ENCODE results near the gene MRPL9.
"Not testable (repeated sequence)": the region's sequence is repeated elsewhere in the genome, so short reads cannot be mapped to it uniquely, and the experiment has no call there.

The MRPL9 gene

GRCh38 chr1:151768351-151769066 lies 5.2 kb upstream of the MRPL9 start:
- not testable (repeated sequence) for H3K9me3 ChIP-seq (ENCODE audit: control insufficient read depth in 2 of 2, low read length in 2 of 2); H3K27ac ChIP-seq (ENCODE audit: low read length)

DNA sequence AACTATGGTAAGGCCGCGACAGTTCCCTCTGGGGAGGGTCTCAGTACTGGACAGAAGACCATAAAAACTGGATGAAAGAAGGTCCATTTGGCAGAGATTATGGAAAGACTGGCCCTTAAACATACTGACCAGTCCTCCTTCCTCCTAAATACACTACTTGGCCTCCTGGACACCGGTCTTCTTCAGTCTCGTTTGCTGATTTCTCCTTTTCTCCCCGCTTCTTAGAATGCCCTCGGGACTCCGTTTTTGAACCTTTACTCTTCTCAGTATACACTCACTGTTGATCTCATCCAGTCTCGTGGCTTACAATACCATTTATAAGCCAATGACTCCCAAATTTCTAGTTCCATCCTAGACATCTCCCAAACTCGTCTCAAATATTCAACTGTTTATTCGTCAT lies 694 bp upstream of the MRPL9 start:
- Histone ChIP-seq H3K27me3 (ENCODE audit: control insufficient read depth in 1 of 2, insufficient read depth in 2 of 2, low read length in 2 of 2) (no peaks in the 10 kb centered on the region), H3K27ac (ENCODE audit: low read length) (peak overlapping the region; percentile 94), H3K4me1 (ENCODE audit: control insufficient read depth, insufficient read depth, low read length) (peaks cover 10% of the 10 kb centered on the region), H3K9ac (ENCODE audit: low read length in 2 of 2) (peak overlapping the region; percentile 92 to 97), H3K9me3 (ENCODE audit: control insufficient read depth in 2 of 2, low read length in 2 of 2) (no peaks in the 10 kb centered on the region), H3K36me3 (ENCODE audit: control insufficient read depth in 2 of 2, insufficient read depth in 2 of 2, low read length in 2 of 2) (peaks cover 15 to 21% of the 10 kb centered on the region in 2 donors), H3K4me3 (ENCODE audit: low read length in 2 of 2) (peak overlapping the region; percentile 90 to 93)

More at GRCh38 chr1:151768351-151769066, 5.2 kb upstream of the MRPL9 start:
- H3K27me3 ChIP-seq (ENCODE audit: control insufficient read depth in 1 of 2, insufficient read depth in 2 of 2, low read length in 2 of 2); H3K9ac ChIP-seq (ENCODE audit: low read length in 2 of 2); H3K4me1 ChIP-seq (ENCODE audit: control insufficient read depth, insufficient read depth, low read length); H3K36me3 ChIP-seq (ENCODE audit: control insufficient read depth in 2 of 2, insufficient read depth in 2 of 2, low read length in 2 of 2); H3K4me3 ChIP-seq (ENCODE audit: low read length in 2 of 2): not testable (repeated sequence)

DNA sequence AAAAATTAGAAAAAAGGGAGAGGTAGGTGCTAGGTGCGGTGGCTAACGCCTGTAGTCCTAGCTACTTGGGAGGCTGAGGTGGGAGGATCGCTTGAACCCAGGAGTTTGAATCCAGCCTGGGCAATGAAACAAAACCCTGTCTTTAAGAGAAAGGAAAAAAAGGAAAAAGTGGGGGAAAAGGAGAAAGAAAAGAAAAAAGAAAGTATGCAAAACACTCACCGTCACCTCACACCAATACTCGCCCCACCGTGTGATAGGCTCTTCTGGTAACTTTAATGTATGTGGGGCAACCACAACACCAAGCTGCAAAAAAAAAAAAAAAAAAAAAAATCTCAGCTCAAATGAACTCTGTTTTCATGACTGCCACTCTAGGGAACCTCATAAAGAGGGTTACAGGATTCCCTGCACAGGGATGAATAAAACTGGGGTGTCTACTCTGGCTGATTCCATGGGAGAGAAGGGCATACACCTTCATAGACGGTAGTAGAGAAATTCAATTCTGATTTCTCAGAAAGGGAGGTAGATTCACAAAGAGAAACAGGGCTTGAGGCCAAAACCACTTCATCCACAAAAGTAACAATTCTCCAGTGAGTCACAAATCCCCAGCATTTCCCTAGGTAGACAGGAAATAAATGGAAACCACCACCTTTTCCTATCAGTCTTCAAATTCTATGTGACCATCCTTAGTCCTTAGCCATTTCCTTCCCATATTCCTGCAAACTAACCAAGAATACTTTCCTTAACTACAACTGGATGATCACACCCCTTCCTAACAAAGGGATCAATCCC lies 2.5 kb downstream of the MRPL9 start:
- H3K27me3 ChIP-seq (ENCODE audit: control insufficient read depth in 1 of 2, insufficient read depth in 2 of 2, low read length in 2 of 2) = no peaks in the 10 kb centered on the region
- no peak overlapping the region for H3K4me3 ChIP-seq (ENCODE audit: low read length in 2 of 2)
- H3K36me3 ChIP-seq (ENCODE audit: control insufficient read depth in 2 of 2, insufficient read depth in 2 of 2, low read length in 2 of 2) = peaks cover 28 to 38% of the 10 kb centered on the region in 2 donors
- H3K9me3 ChIP-seq (ENCODE audit: control insufficient read depth in 2 of 2, low read length in 2 of 2) = no peaks in the 10 kb centered on the region
- no peak overlapping the region for H3K27ac ChIP-seq (ENCODE audit: low read length)
- H3K4me1 ChIP-seq (ENCODE audit: control insufficient read depth, insufficient read depth, low read length) = peaks cover 10% of the 10 kb centered on the region
- H3K9ac ChIP-seq (ENCODE audit: low read length in 2 of 2) = no peak overlapping the region

DNA sequence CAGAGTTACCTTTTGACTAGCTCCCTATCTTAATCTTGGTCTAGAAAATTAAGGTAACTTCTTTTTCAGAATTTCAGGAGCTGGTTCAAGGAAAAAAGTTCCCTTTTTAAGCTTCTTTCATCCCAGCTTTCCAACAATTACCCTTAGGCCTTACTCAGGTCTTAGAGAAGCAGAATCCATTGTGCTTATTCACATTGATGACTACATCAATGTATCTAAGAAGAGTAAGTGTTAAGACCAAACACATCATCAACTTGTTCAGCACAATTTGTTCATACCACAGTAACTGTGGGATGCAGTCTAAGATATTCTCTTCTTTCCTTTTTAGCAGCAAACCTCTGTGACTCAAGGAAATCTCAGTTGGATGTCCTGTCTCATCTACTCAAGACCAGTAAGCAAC lies 4.1 kb downstream of the MRPL9 start:
- no peaks in the 10 kb centered on the region for H3K27me3 ChIP-seq (ENCODE audit: control insufficient read depth in 1 of 2, insufficient read depth in 2 of 2, low read length in 2 of 2)
- H3K9me3 ChIP-seq (ENCODE audit: control insufficient read depth in 2 of 2, low read length in 2 of 2) = no peaks in the 10 kb centered on the region
- H3K9ac ChIP-seq (ENCODE audit: low read length in 2 of 2) = no peak overlapping the region
- H3K36me3 ChIP-seq (ENCODE audit: control insufficient read depth in 2 of 2, insufficient read depth in 2 of 2, low read length in 2 of 2) = peaks cover 32 to 44% of the 10 kb centered on the region in 2 donors
- H3K4me1 ChIP-seq (ENCODE audit: control insufficient read depth, insufficient read depth, low read length) = peaks cover 9% of the 10 kb centered on the region
- H3K27ac ChIP-seq (ENCODE audit: low read length) = no peak overlapping the region
- H3K4me3 ChIP-seq (ENCODE audit: low read length in 2 of 2) = no peak overlapping the region

DNA sequence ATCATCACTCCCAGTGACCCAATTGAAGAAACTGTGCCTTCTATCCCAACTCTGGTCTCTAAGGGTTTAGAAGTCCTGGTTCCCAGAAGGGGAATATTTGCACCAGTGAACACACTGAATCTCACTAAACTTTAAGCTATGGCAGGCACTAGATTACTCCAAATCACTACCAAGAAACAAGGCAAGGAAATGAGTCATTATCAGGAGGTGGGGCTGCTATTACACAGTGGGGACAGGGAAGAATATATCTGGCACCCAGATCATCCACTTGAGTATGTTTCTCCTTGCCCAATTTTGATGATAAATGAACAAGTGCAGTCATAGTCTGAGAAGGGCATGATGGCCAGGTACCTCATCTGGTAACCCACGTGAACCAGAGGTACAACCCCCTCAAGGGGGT lies 7.0 kb downstream of the MRPL9 start:
- H3K36me3 ChIP-seq (ENCODE audit: control insufficient read depth in 2 of 2, insufficient read depth in 2 of 2, low read length in 2 of 2) = peaks cover 32 to 37% of the 10 kb centered on the region in 2 donors
- no peaks in the 10 kb centered on the region for H3K9me3 ChIP-seq (ENCODE audit: control insufficient read depth in 2 of 2, low read length in 2 of 2)

DNA sequence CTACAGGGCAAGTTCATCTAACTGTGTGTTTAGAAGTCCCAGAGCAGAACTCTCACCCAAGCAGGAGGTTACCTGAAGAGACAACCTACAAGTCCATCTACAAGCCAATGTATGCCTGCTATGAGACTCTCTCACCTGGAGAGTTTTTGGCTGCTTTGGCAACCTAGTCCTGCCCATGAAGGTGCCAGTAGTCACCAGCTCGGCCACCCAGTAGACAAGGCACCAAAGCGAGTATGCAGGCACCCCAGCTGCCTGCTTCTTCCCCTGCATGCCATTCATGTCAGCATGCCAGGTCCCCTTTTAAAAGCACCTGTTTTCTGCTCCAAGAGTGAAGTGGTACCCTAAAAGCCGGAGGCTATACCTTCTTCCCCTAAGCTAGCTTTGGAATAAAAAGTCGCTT lies 21.8 kb downstream of the MRPL9 start:
- H3K9me3 ChIP-seq (ENCODE audit: control insufficient read depth in 2 of 2, low read length in 2 of 2) = no peaks in the 10 kb centered on the region
- no peaks in the 10 kb centered on the region for H3K4me1 ChIP-seq (ENCODE audit: control insufficient read depth, insufficient read depth, low read length)
- no peaks in the 10 kb centered on the region for H3K36me3 ChIP-seq (ENCODE audit: control insufficient read depth in 2 of 2, insufficient read depth in 2 of 2, low read length in 2 of 2)
- H3K27me3 ChIP-seq (ENCODE audit: control insufficient read depth in 1 of 2, insufficient read depth in 2 of 2, low read length in 2 of 2) = no peaks in the 10 kb centered on the region
- H3K4me3 ChIP-seq (ENCODE audit: low read length in 2 of 2) = no peak overlapping the region
- no peak overlapping the region for H3K27ac ChIP-seq (ENCODE audit: low read length)
- H3K9ac ChIP-seq (ENCODE audit: low read length in 2 of 2) = no peak overlapping the region

More for the DNA sequence above, 7.0 kb downstream of the MRPL9 start:
- no peak overlapping the region for H3K27ac ChIP-seq (ENCODE audit: low read length)
- H3K4me3 ChIP-seq (ENCODE audit: low read length in 2 of 2) = no peak overlapping the region
- no peaks in the 10 kb centered on the region for H3K4me1 ChIP-seq (ENCODE audit: control insufficient read depth, insufficient read depth, low read length)
- no peak overlapping the region for H3K9ac ChIP-seq (ENCODE audit: low read length in 2 of 2)
- no peaks in the 10 kb centered on the region for H3K27me3 ChIP-seq (ENCODE audit: control insufficient read depth in 1 of 2, insufficient read depth in 2 of 2, low read length in 2 of 2)

DNA sequence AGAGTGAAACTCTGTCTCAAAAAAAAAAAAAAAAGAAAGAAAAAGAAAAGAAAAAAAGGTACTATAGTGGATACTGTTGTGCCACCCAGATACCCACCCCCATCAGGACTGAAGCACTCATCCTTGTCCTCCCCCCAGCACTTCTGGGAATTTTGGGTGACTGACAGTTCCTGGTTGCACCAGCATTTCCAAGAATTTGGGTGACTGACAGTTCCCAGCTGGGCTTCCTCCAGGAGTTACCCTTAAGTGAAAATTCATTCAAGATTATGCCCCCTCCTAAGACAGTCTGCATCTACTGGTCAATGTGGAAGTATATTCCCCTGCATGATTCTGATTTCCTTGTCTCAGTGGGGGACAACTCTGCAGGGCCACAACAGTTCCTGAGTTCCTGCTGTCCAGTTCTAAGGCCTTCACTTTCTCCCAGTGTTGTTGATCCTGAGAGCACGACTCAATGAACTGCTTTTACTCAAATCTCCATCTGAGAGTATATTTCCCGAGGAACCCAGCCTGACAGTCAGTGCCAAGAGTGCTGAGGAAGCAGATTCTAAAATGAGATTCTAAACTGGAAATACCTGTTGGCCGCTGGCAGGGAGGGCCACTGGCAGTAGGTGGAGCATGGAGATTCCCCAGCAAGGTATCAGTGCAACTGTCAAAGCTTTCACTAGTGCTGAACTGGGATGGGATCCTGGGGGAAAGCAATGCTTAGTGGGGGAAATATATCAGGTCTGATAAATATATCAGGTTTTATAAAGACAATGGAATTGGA lies 23.5 kb downstream of the MRPL9 start:
- no peak overlapping the region for H3K9ac ChIP-seq (ENCODE audit: low read length in 2 of 2)
- H3K36me3 ChIP-seq (ENCODE audit: control insufficient read depth in 2 of 2, insufficient read depth in 2 of 2, low read length in 2 of 2) = no peaks in the 10 kb centered on the region
- no peaks in the 10 kb centered on the region for H3K9me3 ChIP-seq (ENCODE audit: control insufficient read depth in 2 of 2, low read length in 2 of 2)
- no peak overlapping the region for H3K27ac ChIP-seq (ENCODE audit: low read length)
- H3K4me1 ChIP-seq (ENCODE audit: control insufficient read depth, insufficient read depth, low read length) = peaks cover 5% of the 10 kb centered on the region
- H3K27me3 ChIP-seq (ENCODE audit: control insufficient read depth in 1 of 2, insufficient read depth in 2 of 2, low read length in 2 of 2) = no peaks in the 10 kb centered on the region
- H3K4me3 ChIP-seq (ENCODE audit: low read length in 2 of 2) = no peak overlapping the region

- no peak overlapping the region for H3K9ac ChIP-seq (ENCODE audit: low read length in 2 of 2)
- H3K4me3 ChIP-seq (ENCODE audit: low read length in 2 of 2) = no peak overlapping the region
- no peaks in the 10 kb centered on the region for H3K9me3 ChIP-seq (ENCODE audit: control insufficient read depth in 2 of 2, low read length in 2 of 2)
- no peaks in the 10 kb centered on the region for H3K36me3 ChIP-seq (ENCODE audit: control insufficient read depth in 2 of 2, insufficient read depth in 2 of 2, low read length in 2 of 2)
- no peak overlapping the region for H3K27ac ChIP-seq (ENCODE audit: low read length)
- H3K4me1 ChIP-seq (ENCODE audit: control insufficient read depth, insufficient read depth, low read length) = peaks cover 5% of the 10 kb centered on the region
- no peaks in the 10 kb centered on the region for H3K27me3 ChIP-seq (ENCODE audit: control insufficient read depth in 1 of 2, insufficient read depth in 2 of 2, low read length in 2 of 2)
Observed at GRCh38 chr1:151737479-151737878, 25.8 kb downstream of the MRPL9 start.

GRCh38 chr1:151737026-151737425 lies 26.3 kb downstream of the MRPL9 start:
- no peak overlapping the region for H3K9ac ChIP-seq (ENCODE audit: low read length in 2 of 2)
- H3K27me3 ChIP-seq (ENCODE audit: control insufficient read depth in 1 of 2, insufficient read depth in 2 of 2, low read length in 2 of 2) = no peaks in the 10 kb centered on the region
- no peak overlapping the region for H3K4me3 ChIP-seq (ENCODE audit: low read length in 2 of 2)
- H3K9me3 ChIP-seq (ENCODE audit: control insufficient read depth in 2 of 2, low read length in 2 of 2) = no peaks in the 10 kb centered on the region
- H3K4me1 ChIP-seq (ENCODE audit: control insufficient read depth, insufficient read depth, low read length) = peaks cover 5% of the 10 kb centered on the region
- H3K36me3 ChIP-seq (ENCODE audit: control insufficient read depth in 2 of 2, insufficient read depth in 2 of 2, low read length in 2 of 2) = no peaks in the 10 kb centered on the region
- H3K27ac ChIP-seq (ENCODE audit: low read length) = no peak overlapping the region

DNA sequence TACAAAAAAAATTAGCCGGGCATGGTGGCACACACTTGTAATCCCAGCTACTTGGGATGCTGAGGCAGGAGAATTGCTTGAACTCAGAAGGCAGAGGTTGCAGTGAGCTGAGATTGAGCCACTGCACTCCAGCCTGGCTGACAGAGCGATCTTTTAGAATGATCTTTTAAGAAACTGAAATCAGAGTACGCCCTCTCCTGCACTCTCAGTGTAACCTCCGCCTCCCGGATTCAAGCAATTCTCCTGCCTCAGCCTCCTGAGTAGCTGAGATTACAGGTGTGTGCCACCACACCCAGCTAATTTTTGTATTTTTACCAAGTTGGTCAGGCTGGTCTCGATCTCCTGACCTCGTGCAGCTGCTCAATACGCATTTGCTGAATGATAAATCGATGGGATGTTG lies 29.3 kb downstream of the MRPL9 start:
- not testable (repeated sequence) for H3K27ac ChIP-seq (ENCODE audit: low read length); H3K9ac ChIP-seq (ENCODE audit: low read length in 2 of 2); H3K36me3 ChIP-seq (ENCODE audit: control insufficient read depth in 2 of 2, insufficient read depth in 2 of 2, low read length in 2 of 2)

More for the DNA sequence above, 29.3 kb downstream of the MRPL9 start:
- H3K4me3 ChIP-seq (ENCODE audit: low read length in 2 of 2); H3K9me3 ChIP-seq (ENCODE audit: control insufficient read depth in 2 of 2, low read length in 2 of 2); H3K4me1 ChIP-seq (ENCODE audit: control insufficient read depth, insufficient read depth, low read length); H3K27me3 ChIP-seq (ENCODE audit: control insufficient read depth in 1 of 2, insufficient read depth in 2 of 2, low read length in 2 of 2): not testable (repeated sequence)
